Stomach (tissue), 9 donors: ENCODE results near the gene WWOX. TPM values are rescaled to one million over a fixed set of nuclear protein-coding genes. Genes with fewer than 3 reads are reported as not detected.

Source experiments
- DNase-seq, 2 donors: peaks; one replicate each; pipeline versions ENCODE4 v3.0.0 to v3.0.0-alpha.2; 2013 to 2019
- H3K27ac ChIP-seq, 5 donors: fragments of 200-600 bp in 4 of 5; sonication (generic) in 4 of 5; one replicate each; pipeline ENCODE4 v1.5.1; 2013 to 2019; ENCODE audit warnings: mild to moderate bottlenecking in 1 of 5, moderate library complexity in 1 of 5
- H3K27me3 ChIP-seq, 3 donors: fragments of 200-600 bp; sonication (generic); one replicate each; pipeline ENCODE4 v1.5.1; 2017 to 2019; ENCODE audit warnings: mixed run types in 1 of 3
- H3K36me3 ChIP-seq, 4 donors: fragments of 200-600 bp; sonication (generic); 1 replicate in 3 of 4; 2 replicates in 1 of 4; pipeline ENCODE4 v1.5.1; 2016 to 2019
- H3K4me1 ChIP-seq, 4 donors: fragments of 200-600 bp; sonication (generic); one replicate each; pipeline ENCODE4 v1.5.1; 2016 to 2019
- H3K4me3 ChIP-seq, 4 donors: fragments of 200-600 bp; sonication (generic) in 3 of 4; one replicate each; pipeline ENCODE4 v1.5.1; 2016 to 2019; ENCODE audit warnings: mild to moderate bottlenecking in 1 of 4
- H3K9me3 ChIP-seq, 4 donors: fragments of 200-600 bp; sonication (generic); one replicate each; pipeline ENCODE4 v1.5.1; 2016 to 2019
- EP300 ChIP-seq: sonication (generic); formaldehyde crosslinking; IDR thresholded peaks from one replicate; pipeline ENCODE4 v1.6.1; 2017; ENCODE audit warnings: antibody characterized with exemption
- POLR2A ChIP-seq, 4 donors: fragments of 450-650 bp; IDR thresholded peaks; one replicate each; pipeline ENCODE4 v1.6.1; 2016; ENCODE audit warnings: antibody characterized with exemption in 4 of 4, control low read depth in 2 of 4, mild to moderate bottlenecking in 1 of 4, moderate library complexity in 1 of 4
- POLR2AphosphoS5 ChIP-seq, 3 donors: sonication (generic); formaldehyde crosslinking; IDR thresholded peaks; one replicate each; pipeline ENCODE4 v1.6.1; 2016; ENCODE audit warnings: antibody characterized with exemption in 3 of 3
- WGBS, 5 donors: extraction: QIAGEN DNeasy Blood & Tissue Kit in 3 of 5; methylation state at CpG; one replicate each; pipeline versions ENCODE4 v1.1.5 to v1.1.7; 2013 to 2018; 5-methylcytosine and 5-hydroxymethylcytosine counted together
- intact Hi-C: fragments of 100-400 bp; cut with DNase I; formaldehyde crosslinking; loops from one replicate; pipeline ENCODE4 v1.15.1; 2023; ENCODE audit warnings: low total_unique reads
- polyA plus RNA-seq, 3 donors: library from polyadenylated mRNA; stranded (reverse); fragments of 200-250 nt; gene quantifications; one replicate each; pipeline ENCODE4 v1.2.3, GENCODE V29; 2013
- total RNA-seq, 5 donors: library from RNA; depleted of rRNA; stranded (reverse); fragments of >200 nt; gene quantifications; one replicate each; pipeline versions ENCODE4 v1.1.0 to v1.2.3, GENCODE V29; 2014 to 2016
- TF ChIP-seq, protein P1 (sequence below), 7 experiments: fragments of 450-650 bp in 4 of 7; fragments of 200-600 bp in 3 of 7; sonication (generic) in 3 of 7; IDR thresholded peaks; one replicate each; pipeline ENCODE4 v1.5.1; 2016 to 2019; ENCODE audit warnings: antibody characterized with exemption in 7 of 7, control low read depth in 2 of 7, mild to moderate bottlenecking in 1 of 7
- donor health status: healthy with polysubstance abuse.
- donor health status: Bipolar disorder and iron deficiency.
- donor health status: healthy.

Gene WWOX
- total and polyA plus RNA-seq, 8 donors, result 7.7 to 129 (median 48.7) TPM

DNA sequence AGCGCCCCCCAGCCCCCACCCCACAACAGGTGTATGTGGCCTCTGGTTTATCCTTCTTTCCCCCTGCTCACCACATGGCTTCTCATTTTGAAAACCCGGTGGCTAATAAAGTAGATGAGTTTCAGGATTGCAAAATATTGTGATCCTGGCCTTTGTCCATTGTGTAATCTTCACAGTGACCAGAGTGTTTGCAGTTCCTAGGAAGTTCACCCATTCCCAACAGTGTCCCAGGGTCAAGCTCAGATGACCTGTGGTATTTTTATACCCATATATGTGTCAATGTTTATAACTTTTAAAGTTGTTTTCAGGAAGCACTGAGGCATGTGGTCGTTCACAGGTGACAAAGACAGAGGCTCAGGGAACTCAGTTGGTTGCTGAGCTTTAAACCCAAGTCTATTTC, 721.9 kb downstream of the WWOX start:
- DNase-seq, result no peak
- H3K4me3 ChIP-seq, result no peak overlapping the region
- intact Hi-C loops, result no loop called here
- H3K9me3 ChIP-seq, result no peaks in the 10 kb centered on the region
- TF ChIP-seq, protein P1, sequence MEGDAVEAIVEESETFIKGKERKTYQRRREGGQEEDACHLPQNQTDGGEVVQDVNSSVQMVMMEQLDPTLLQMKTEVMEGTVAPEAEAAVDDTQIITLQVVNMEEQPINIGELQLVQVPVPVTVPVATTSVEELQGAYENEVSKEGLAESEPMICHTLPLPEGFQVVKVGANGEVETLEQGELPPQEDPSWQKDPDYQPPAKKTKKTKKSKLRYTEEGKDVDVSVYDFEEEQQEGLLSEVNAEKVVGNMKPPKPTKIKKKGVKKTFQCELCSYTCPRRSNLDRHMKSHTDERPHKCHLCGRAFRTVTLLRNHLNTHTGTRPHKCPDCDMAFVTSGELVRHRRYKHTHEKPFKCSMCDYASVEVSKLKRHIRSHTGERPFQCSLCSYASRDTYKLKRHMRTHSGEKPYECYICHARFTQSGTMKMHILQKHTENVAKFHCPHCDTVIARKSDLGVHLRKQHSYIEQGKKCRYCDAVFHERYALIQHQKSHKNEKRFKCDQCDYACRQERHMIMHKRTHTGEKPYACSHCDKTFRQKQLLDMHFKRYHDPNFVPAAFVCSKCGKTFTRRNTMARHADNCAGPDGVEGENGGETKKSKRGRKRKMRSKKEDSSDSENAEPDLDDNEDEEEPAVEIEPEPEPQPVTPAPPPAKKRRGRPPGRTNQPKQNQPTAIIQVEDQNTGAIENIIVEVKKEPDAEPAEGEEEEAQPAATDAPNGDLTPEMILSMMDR (IDR thresholded peaks at IDR 0.05), result no peak
- TF ChIP-seq POLR2AphosphoS5 (IDR thresholded peaks at IDR 0.05) (no peak), EP300 (no peak), POLR2A (IDR thresholded peaks at IDR 0.05) (no peak)
- no peak overlapping the region for H3K27ac ChIP-seq
- H3K27me3 ChIP-seq, result no peaks in the 10 kb centered on the region
- no peaks in the 10 kb centered on the region for H3K36me3 ChIP-seq
- WGBS, 5 donors, result 50 to 89% (median 56%) methylated on average over 3 of the region's 3 CpGs
- H3K4me1 ChIP-seq, result peaks cover 6 to 19% (median 9%) of the 10 kb centered on the region in 4 donors

DNA sequence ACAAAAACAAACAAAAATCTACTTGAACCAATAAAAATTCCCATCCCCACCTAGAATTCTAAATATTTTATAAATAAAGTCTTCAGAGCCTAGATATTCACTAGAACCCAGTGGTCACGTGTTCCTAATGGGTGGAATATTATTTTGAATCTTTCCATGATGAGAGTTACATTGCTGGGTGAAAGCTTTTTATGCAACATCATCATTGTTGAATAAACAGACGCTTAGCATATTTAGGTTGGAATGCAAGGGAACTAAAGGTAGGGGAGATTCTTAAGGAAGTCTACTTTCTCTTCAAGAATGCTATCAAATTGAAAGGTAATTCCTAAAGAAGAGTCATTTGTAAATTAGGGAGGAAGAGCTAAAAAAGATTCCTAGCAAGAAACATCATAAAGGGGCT, 723.1 kb downstream of the WWOX start:
- H3K27ac ChIP-seq, result no peak overlapping the region
- no peaks in the 10 kb centered on the region for H3K36me3 ChIP-seq
- intact Hi-C loops, result no loop called here
- no peaks in the 10 kb centered on the region for H3K27me3 ChIP-seq
- H3K9me3 ChIP-seq, result no peaks in the 10 kb centered on the region
- H3K4me1 ChIP-seq, result peaks cover 2 to 10% (median 5%) of the 10 kb centered on the region in 4 donors
- H3K4me3 ChIP-seq, result no peak overlapping the region
- TF ChIP-seq POLR2A (IDR thresholded peaks at IDR 0.05) (no peak), POLR2AphosphoS5 (IDR thresholded peaks at IDR 0.05) (no peak), EP300 (no peak)
- TF ChIP-seq, protein P1 (IDR thresholded peaks at IDR 0.05), result no peak
- WGBS, 5 donors, result 90 to 97% (median 93%) methylated on average over 2 of the region's 2 CpGs
- no peak for DNase-seq

DNA sequence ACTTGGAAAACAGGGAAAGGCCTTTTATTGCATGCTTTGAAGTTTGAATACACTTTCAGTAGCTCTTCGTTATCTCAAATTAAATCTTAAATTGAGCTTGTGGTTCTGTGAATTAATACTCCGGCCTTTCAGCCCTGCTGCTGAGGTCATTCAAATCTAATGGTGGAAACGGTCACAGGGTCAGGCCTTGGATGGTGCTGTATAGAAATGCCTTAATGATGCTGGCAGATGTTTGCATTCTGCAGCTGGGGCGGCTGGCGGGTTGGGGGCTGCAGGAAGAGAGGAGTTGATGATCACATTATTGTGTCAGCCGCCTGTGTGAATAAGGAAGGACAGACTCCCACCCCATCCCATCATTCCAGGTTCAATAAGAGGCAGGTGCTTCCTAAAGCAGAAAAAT, 723.6 kb downstream of the WWOX start:
- H3K4me1 ChIP-seq, result peaks cover 0 to 5% (median under 1%) of the 10 kb centered on the region in 4 donors
- H3K27me3 ChIP-seq, result no peaks in the 10 kb centered on the region
- no peaks in the 10 kb centered on the region for H3K9me3 ChIP-seq
- H3K4me3 ChIP-seq, result no peak overlapping the region
- no peak for TF ChIP-seq POLR2AphosphoS5 (IDR thresholded peaks at IDR 0.05)
- TF ChIP-seq, protein P1 (IDR thresholded peaks at IDR 0.05), result no peak
- no peak for TF ChIP-seq POLR2A (IDR thresholded peaks at IDR 0.05)
- TF ChIP-seq EP300, result no peak
- no peak for DNase-seq
- intact Hi-C loops, result no loop called here
- WGBS, 5 donors, result 67 to 83% (median 77%) methylated on average over 6 of the region's 6 CpGs
- no peak overlapping the region for H3K27ac ChIP-seq
- H3K36me3 ChIP-seq, result no peaks in the 10 kb centered on the region

DNA sequence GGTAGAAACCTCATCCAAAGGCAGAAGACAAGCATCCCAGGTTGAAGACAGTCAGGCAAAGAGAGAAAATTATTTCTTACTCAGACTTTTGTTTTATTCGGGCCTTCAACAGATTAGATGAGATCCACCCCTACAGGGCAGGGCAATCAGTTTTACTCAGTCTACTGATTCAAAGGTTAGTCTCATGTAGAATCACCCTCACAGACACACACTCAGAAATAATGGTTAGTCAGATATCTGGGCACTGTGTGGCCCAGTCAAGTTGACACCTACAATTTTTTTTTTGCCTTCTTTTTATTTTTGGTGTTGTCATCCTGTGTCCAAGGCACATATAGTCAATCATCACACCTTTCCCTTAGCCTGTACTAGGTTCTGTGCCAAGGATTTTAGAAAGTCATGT, 729.8 kb downstream of the WWOX start:
- no peak for DNase-seq
- Histone ChIP-seq H3K27me3 (no peaks in the 10 kb centered on the region), H3K9me3 (no peaks in the 10 kb centered on the region), H3K4me1 (no peaks in the 10 kb centered on the region), H3K36me3 (no peaks in the 10 kb centered on the region), H3K27ac (no peak overlapping the region), H3K4me3 (no peak overlapping the region)
- 94 to 100% (median 96%) methylated on average over 1 of the region's 1 CpG for WGBS, 5 donors
- TF ChIP-seq, protein P1 (IDR thresholded peaks at IDR 0.05), result no peak
- TF ChIP-seq POLR2A (IDR thresholded peaks at IDR 0.05) (no peak), EP300 (no peak), POLR2AphosphoS5 (IDR thresholded peaks at IDR 0.05) (no peak)
- intact Hi-C loops, result no loop called here
